DOHH2 (cell line): Measurements from ENCODE around the gene SULT1B1.

ENCODE experiments used
- EZH2phosphoT487 ChIP-seq: fragments of 200-600 bp; sonication (generic); IDR thresholded peaks from 2 replicates; pipeline ENCODE4 v1.6.1; 2017; ENCODE audit warnings: borderline replicate concordance, mild to moderate bottlenecking, antibody characterized with exemption, low read length, moderate library complexity, mixed read lengths
- TF ChIP-seq, protein P1 (sequence below): fragments of 200-600 bp; sonication (generic); IDR thresholded peaks from one replicate; pipeline ENCODE4 v1.5.1; 2014; ENCODE audit warnings: antibody characterized with exemption, mild to moderate bottlenecking, low read depth, low read length; ENCODE audit not compliant: poor library complexity, severe bottlenecking

GRCh38 chr4:69707807-69708206 is 52.6 kb downstream of the SULT1B1 start:
- TF ChIP-seq EZH2phosphoT487: no peak
- TF ChIP-seq, protein P1, sequence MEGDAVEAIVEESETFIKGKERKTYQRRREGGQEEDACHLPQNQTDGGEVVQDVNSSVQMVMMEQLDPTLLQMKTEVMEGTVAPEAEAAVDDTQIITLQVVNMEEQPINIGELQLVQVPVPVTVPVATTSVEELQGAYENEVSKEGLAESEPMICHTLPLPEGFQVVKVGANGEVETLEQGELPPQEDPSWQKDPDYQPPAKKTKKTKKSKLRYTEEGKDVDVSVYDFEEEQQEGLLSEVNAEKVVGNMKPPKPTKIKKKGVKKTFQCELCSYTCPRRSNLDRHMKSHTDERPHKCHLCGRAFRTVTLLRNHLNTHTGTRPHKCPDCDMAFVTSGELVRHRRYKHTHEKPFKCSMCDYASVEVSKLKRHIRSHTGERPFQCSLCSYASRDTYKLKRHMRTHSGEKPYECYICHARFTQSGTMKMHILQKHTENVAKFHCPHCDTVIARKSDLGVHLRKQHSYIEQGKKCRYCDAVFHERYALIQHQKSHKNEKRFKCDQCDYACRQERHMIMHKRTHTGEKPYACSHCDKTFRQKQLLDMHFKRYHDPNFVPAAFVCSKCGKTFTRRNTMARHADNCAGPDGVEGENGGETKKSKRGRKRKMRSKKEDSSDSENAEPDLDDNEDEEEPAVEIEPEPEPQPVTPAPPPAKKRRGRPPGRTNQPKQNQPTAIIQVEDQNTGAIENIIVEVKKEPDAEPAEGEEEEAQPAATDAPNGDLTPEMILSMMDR: no peak
